OCI-LY1 (cell line): ENCODE results near the gene SLC22A9.

Experiments used
- H2AFZ ChIP-seq: fragments of 200-600 bp; sonication (generic), shearing (Covaris generic); 2 replicates; pipeline ENCODE4 v1.6.0; 2014; ENCODE audit warnings: antibody characterized with exemption, mild to moderate bottlenecking, low read length
- H3F3A ChIP-seq: fragments of 200-600 bp; sonication (generic), shearing (Covaris generic); 2 replicates; pipeline ENCODE4 v1.6.0; 2014; ENCODE audit warnings: mild to moderate bottlenecking, antibody characterized with exemption, low read length, moderate library complexity; ENCODE audit not compliant: insufficient read depth
- H3K27ac ChIP-seq: fragments of 200-600 bp; sonication (generic); 2 replicates; pipeline ENCODE4 v1.5.1; 2014; ENCODE audit warnings: low read length, mixed run types, mild to moderate bottlenecking, low read depth; ENCODE audit not compliant: poor library complexity, severe bottlenecking
- H3K27me3 ChIP-seq: fragments of 200-600 bp; sonication (generic); 2 replicates; pipeline ENCODE4 v1.6.0; 2014; ENCODE audit warnings: antibody characterized with exemption, mild to moderate bottlenecking, low read length, moderate library complexity; ENCODE audit not compliant: insufficient read depth
- H3K36me3 ChIP-seq: fragments of 200-600 bp; sonication (generic); 2 replicates; pipeline ENCODE4 v1.6.1; 2014; ENCODE audit warnings: mild to moderate bottlenecking, antibody characterized with exemption, low read length, moderate library complexity, mixed read lengths; ENCODE audit not compliant: insufficient read depth
- H3K4me1 ChIP-seq: fragments of 200-600 bp; sonication (generic); 2 replicates; pipeline ENCODE4 v1.5.1; 2014; ENCODE audit warnings: mild to moderate bottlenecking, low read length, moderate library complexity; ENCODE audit not compliant: insufficient read depth, severe bottlenecking
- H3K4me2 ChIP-seq: fragments of 200-600 bp; sonication (generic), shearing (Covaris generic); 2 replicates; pipeline ENCODE4 v1.6.1; 2014; ENCODE audit warnings: low read length
- H3K4me3 ChIP-seq: fragments of 200-600 bp; sonication (generic); 2 replicates; pipeline ENCODE4 v1.5.1; 2014; ENCODE audit warnings: low read length, low read depth, mild to moderate bottlenecking, mixed read lengths; ENCODE audit not compliant: poor library complexity, severe bottlenecking
- H3K79me2 ChIP-seq: fragments of 200-600 bp; shearing (Covaris generic); 2 replicates; pipeline ENCODE4 v1.6.1; 2016; ENCODE audit warnings: mixed run types, low read length, mixed read lengths; ENCODE audit not compliant: insufficient read depth
- H3K9ac ChIP-seq: fragments of 200-600 bp; sonication (generic), shearing (Covaris generic); 2 replicates; pipeline ENCODE4 v1.6.1; 2014; ENCODE audit warnings: mild to moderate bottlenecking, low read length, mixed read lengths
- H3K9me2 ChIP-seq: fragments of 200-600 bp; sonication (generic), shearing (Covaris generic); 2 replicates; pipeline ENCODE4 v1.6.1; 2014; ENCODE audit warnings: low read depth, mild to moderate bottlenecking, low read length, mixed read lengths
- H3K9me3 ChIP-seq: fragments of 200-600 bp; shearing (Covaris generic); 2 replicates; pipeline ENCODE4 v1.6.1; 2014; ENCODE audit warnings: low read length, mixed read lengths
- H4K20me1 ChIP-seq: fragments of 200-600 bp; sonication (generic), shearing (Covaris generic); 2 replicates; pipeline ENCODE4 v1.6.0; 2016; ENCODE audit warnings: mild to moderate bottlenecking, low read length; ENCODE audit not compliant: insufficient read depth
- EZH2 ChIP-seq: fragments of 200-600 bp; sonication (generic), shearing (Covaris generic); IDR thresholded peaks from 2 replicates; pipeline ENCODE4 v1.8.0; 2017; ENCODE audit warnings: borderline replicate concordance, mixed run types, mild to moderate bottlenecking, antibody characterized with exemption, low read length, moderate library complexity, mixed read lengths
- TF ChIP-seq, protein P1 (sequence below): fragments of 200-600 bp; sonication (generic), shearing (Covaris generic); IDR thresholded peaks from 2 replicates; pipeline ENCODE4 v1.5.1; 2017; ENCODE audit warnings: mild to moderate bottlenecking, antibody characterized with exemption, low read length, moderate library complexity, mixed read lengths

SLC22A9 gene

GRCh38 chr11:63369971-63370588 is 495 bp downstream of the SLC22A9 start:
- Histone ChIP-seq H3K4me3 (no peak overlapping the region), H3K9ac (no peak overlapping the region), H4K20me1 (no peaks in the 10 kb centered on the region), H3K79me2 (no peaks in the 10 kb centered on the region), H3K36me3 (no peaks in the 10 kb centered on the region), H3K4me1 (no peaks in the 10 kb centered on the region), H3K4me2 (no peak overlapping the region), H3F3A (no peaks in the 10 kb centered on the region), H3K9me3 (no peaks in the 10 kb centered on the region), H3K27ac (no peak overlapping the region), H3K27me3 (no peaks in the 10 kb centered on the region), H2AFZ (no peak overlapping the region), H3K9me2 (no peaks in the 10 kb centered on the region)
- TF ChIP-seq, protein P1, sequence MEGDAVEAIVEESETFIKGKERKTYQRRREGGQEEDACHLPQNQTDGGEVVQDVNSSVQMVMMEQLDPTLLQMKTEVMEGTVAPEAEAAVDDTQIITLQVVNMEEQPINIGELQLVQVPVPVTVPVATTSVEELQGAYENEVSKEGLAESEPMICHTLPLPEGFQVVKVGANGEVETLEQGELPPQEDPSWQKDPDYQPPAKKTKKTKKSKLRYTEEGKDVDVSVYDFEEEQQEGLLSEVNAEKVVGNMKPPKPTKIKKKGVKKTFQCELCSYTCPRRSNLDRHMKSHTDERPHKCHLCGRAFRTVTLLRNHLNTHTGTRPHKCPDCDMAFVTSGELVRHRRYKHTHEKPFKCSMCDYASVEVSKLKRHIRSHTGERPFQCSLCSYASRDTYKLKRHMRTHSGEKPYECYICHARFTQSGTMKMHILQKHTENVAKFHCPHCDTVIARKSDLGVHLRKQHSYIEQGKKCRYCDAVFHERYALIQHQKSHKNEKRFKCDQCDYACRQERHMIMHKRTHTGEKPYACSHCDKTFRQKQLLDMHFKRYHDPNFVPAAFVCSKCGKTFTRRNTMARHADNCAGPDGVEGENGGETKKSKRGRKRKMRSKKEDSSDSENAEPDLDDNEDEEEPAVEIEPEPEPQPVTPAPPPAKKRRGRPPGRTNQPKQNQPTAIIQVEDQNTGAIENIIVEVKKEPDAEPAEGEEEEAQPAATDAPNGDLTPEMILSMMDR: no peak
- TF ChIP-seq EZH2: no peak

GRCh38 chr11:63371396-63371795 is 1.8 kb downstream of the SLC22A9 start:
- TF ChIP-seq EZH2: no peak
- TF ChIP-seq, protein P1: no peak
- Histone ChIP-seq H3K27ac (no peak overlapping the region), H3K9me2 (no peaks in the 10 kb centered on the region), H3K4me3 (no peak overlapping the region), H3K4me2 (no peak overlapping the region), H3K27me3 (no peaks in the 10 kb centered on the region), H3K4me1 (no peaks in the 10 kb centered on the region), H3F3A (no peaks in the 10 kb centered on the region), H3K79me2 (no peaks in the 10 kb centered on the region), H2AFZ (no peak overlapping the region), H4K20me1 (no peaks in the 10 kb centered on the region), H3K9me3 (no peaks in the 10 kb centered on the region), H3K36me3 (no peaks in the 10 kb centered on the region), H3K9ac (no peak overlapping the region)

DNA sequence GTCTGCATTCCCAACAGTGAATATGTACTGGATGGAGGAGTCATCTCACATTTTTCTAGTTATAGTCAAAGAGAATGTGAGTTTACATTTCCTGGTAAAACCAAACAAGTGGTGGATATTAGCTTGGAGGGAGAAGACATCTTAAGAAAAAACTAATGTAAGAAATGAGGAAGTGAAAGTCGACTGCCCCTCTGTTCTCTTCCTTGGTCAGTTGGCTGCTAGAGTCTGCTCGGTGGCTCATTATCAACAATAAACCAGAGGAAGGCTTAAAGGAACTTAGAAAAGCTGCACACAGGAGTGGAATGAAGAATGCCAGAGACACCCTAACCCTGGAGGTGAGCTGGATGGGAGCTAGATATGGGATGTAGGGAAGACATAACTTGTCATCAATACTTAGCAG is 5.8 kb downstream of the SLC22A9 start:
- TF ChIP-seq EZH2: no peak
- TF ChIP-seq, protein P1: no peak
- Histone ChIP-seq H3K4me2 (no peak overlapping the region), H3K4me1 (no peaks in the 10 kb centered on the region), H3K27ac (no peak overlapping the region), H4K20me1 (no peaks in the 10 kb centered on the region), H3K4me3 (no peak overlapping the region), H3K9me2 (no peaks in the 10 kb centered on the region), H3K9me3 (no peaks in the 10 kb centered on the region), H3K27me3 (no peaks in the 10 kb centered on the region), H3K9ac (no peak overlapping the region), H2AFZ (no peak overlapping the region), H3K79me2 (no peaks in the 10 kb centered on the region), H3K36me3 (no peaks in the 10 kb centered on the region), H3F3A (no peaks in the 10 kb centered on the region)
